B cell (primary cell): ENCODE data around the gene ZNF148.

Experiments
- CTCF ChIP-seq: fragments of 200-600 bp; IDR thresholded peaks from one replicate; pipeline ENCODE4 v1.8.0; 2022; ENCODE audit warnings: antibody characterized with exemption, mild to moderate bottlenecking
- EZH2 ChIP-seq: IDR thresholded peaks from 2 replicates; pipeline ENCODE4 v1.6.1; 2012; ENCODE audit warnings: borderline replicate concordance, low read depth, mild to moderate bottlenecking, moderate library complexity, low read length; ENCODE audit not compliant: insufficient read depth, poor library complexity, severe bottlenecking

GRCh38 chr3:125383744-125384143 is 8.6 kb upstream of the ZNF148 start:
- TF ChIP-seq EZH2: no peak
- no peak for TF ChIP-seq CTCF
